HG02623 (cell line): ENCODE data around the gene OR10A2.
"Not testable (repeated sequence)": the region's sequence is repeated elsewhere in the genome, so short reads cannot be mapped to it uniquely, and the experiment has no call there.

Experiments
- ATAC-seq: cut with Tn5 transposase; IDR thresholded peaks from one replicate; pipeline ENCODE4 v1.9.1; 2021; ENCODE audit warnings: moderate library complexity; ENCODE audit not compliant: unreplicated experiment

OR10A2 gene

GRCh38 chr11:6882751-6883150, 19.9 kb downstream of the OR10A2 start:
- no peak for ATAC-seq

GRCh38 chr11:6887711-6888110, 24.9 kb downstream of the OR10A2 start:
- not testable (repeated sequence) for ATAC-seq

GRCh38 chr11:6888830-6889229, 26.0 kb downstream of the OR10A2 start:
- no peak for ATAC-seq

GRCh38 chr11:6889835-6890234, 27.0 kb downstream of the OR10A2 start:
- no peak for ATAC-seq

- no peak for ATAC-seq
Measured at GRCh38 chr11:6892400-6892799, 29.5 kb downstream of the OR10A2 start, which contains the start of gene OR2D2. TSS of gene OR2D2 (minus strand) at chr11:6892500. CDS start at chr11:6892500, 0 bp downstream.

GRCh38 chr11:6894097-6894496, 31.2 kb downstream of the OR10A2 start:
- ATAC-seq, result no peak

- peak; percentile 76 for ATAC-seq
Measured at GRCh38 chr11:6895010-6895409, 32.2 kb downstream of the OR10A2 start.

- ATAC-seq, result no peak
Measured at GRCh38 chr11:6898911-6899310, 36.1 kb downstream of the OR10A2 start.

- ATAC-seq, result no peak
Measured at GRCh38 chr11:6900327-6900999, 37.6 kb downstream of the OR10A2 start.

GRCh38 chr11:6904804-6905203, 41.9 kb downstream of the OR10A2 start:
- ATAC-seq, result not testable (repeated sequence)

GRCh38 chr11:6911378-6911777, 48.5 kb downstream of the OR10A2 start:
- ATAC-seq, result no peak

GRCh38 chr11:6911948-6912347, 49.1 kb downstream of the OR10A2 start:
- ATAC-seq, result no peak

GRCh38 chr11:6919698-6920097, 56.8 kb downstream of the OR10A2 start:
- no peak for ATAC-seq

- ATAC-seq, result no peak
Measured at GRCh38 chr11:6920702-6921101, 57.8 kb downstream of the OR10A2 start, which contains the start of gene OR2D3. TSS of gene OR2D3 (plus strand) at chr11:6921002. CDS start at chr11:6921002, 0 bp downstream.
